ENCODE data around the gene RPP30.

- TF ChIP-seq CTCF (IDR thresholded peaks at IDR 0.05) = no peak
- no peak for TF ChIP-seq POLR2A (IDR thresholded peaks at IDR 0.05)
Measured at GRCh38 chr10:90855126-90855525, 16.6 kb upstream of the RPP30 start.
